Left lung (tissue), 10 donors: ENCODE results near the gene SOX6. TPM values are rescaled to one million over a fixed set of nuclear protein-coding genes. Genes with fewer than 3 reads are reported as not detected.

ENCODE experiments used
- ATAC-seq: fragments of 200-7000 bp; cut with Tn5 transposase; one replicate; pipeline ENCODE4 v1.9.1; 2020; ENCODE audit warnings: moderate library complexity
- DNase-seq, 4 donors: peaks; one replicate each; pipeline ENCODE4 v3.0.0-alpha.2; 2013 to 2020
- H3K27ac ChIP-seq, 2 donors: fragments of 200-600 bp; sonication (generic) in 1 of 2; one replicate each; pipeline versions ENCODE4 v1.5.0 to v1.8.0; 2020 to 2021
- H3K27me3 ChIP-seq, 2 donors: fragments of 200-600 bp; sonication (generic) in 1 of 2; one replicate each; pipeline versions ENCODE4 v1.5.0 to v1.8.0; 2020 to 2021
- H3K36me3 ChIP-seq, 2 donors: fragments of 200-600 bp; sonication (generic) in 1 of 2; one replicate each; pipeline versions ENCODE4 v1.5.0 to v1.8.0; 2020 to 2021
- H3K4me1 ChIP-seq, 2 donors: fragments of 200-600 bp; one replicate each; pipeline ENCODE4 v1.8.0; 2021
- H3K4me3 ChIP-seq, 2 donors: fragments of 200-600 bp; sonication (generic) in 1 of 2; one replicate each; pipeline versions ENCODE4 v1.5.0 to v1.8.0; 2020 to 2021; ENCODE audit warnings: mild to moderate bottlenecking in 1 of 2
- H3K9me3 ChIP-seq, 2 donors: fragments of 200-600 bp; sonication (generic) in 1 of 2; one replicate each; pipeline versions ENCODE4 v1.5.0 to v1.8.0; 2020 to 2021
- CTCF ChIP-seq, 2 donors: fragments of 200-600 bp; sonication (generic) in 1 of 2; IDR thresholded peaks; one replicate each; pipeline versions ENCODE4 v1.5.0 to v1.8.0; 2021; ENCODE audit warnings: antibody characterized with exemption in 2 of 2
- intact Hi-C, 2 donors: fragments of 100-400 bp; cut with DNase I; formaldehyde crosslinking; loops; one replicate each; pipeline versions ENCODE4 v1.11.2 to v1.14.2; 2022
- polyA plus RNA-seq, 6 donors: library from polyadenylated mRNA; unstranded; fragments of 120-200 nt; gene quantifications; one replicate each; pipeline ENCODE4 v1.2.1, GENCODE V29; 2013; ENCODE audit not compliant: insufficient read length in 6 of 6
- total RNA-seq, 2 donors: library from RNA; stranded (reverse); fragmentation: NEBNext Ultra II Directional; extraction: Animal tissue kit (Norgen Biotek cat#: 25700); gene quantifications; one replicate each; pipeline ENCODE4 v1.2.1, GENCODE V29; 2021
- donor health status: DM: no; HTN: yes; CAD: no.
- donor health status: DM: no; HTN: no; CAD: no.

Gene SOX6
- total and polyA plus RNA-seq, 8 donors, result 4.7 to 20.5 (median 15.6) TPM

- Histone ChIP-seq H3K4me1 (peaks cover 13 to 14% of the 10 kb centered on the region in 2 donors), H3K4me3 (no peak overlapping the region), H3K27ac (peak overlapping the region; percentile 34 to 60), H3K9me3 (no peaks in the 10 kb centered on the region), H3K36me3 (no peaks in the 10 kb centered on the region), H3K27me3 (no peaks in the 10 kb centered on the region)
- peak in 3 of 4 donors; percentile 34 to 93 (median 88) for DNase-seq
- intact Hi-C loops, result no loop called here
- no peak for TF ChIP-seq CTCF (IDR thresholded peaks at IDR 0.05)
- peak; percentile 89 for ATAC-seq
These were observed 354.4 kb downstream of the SOX6 start for GRCh38 chr11:16001899-16002426.

GRCh38 chr11:16001044-16001568 is 355.2 kb downstream of the SOX6 start:
- H3K4me3 ChIP-seq, result no peak overlapping the region
- no peaks in the 10 kb centered on the region for H3K36me3 ChIP-seq
- H3K4me1 ChIP-seq, result peaks cover 13 to 14% of the 10 kb centered on the region in 2 donors
- H3K27ac ChIP-seq, result peak overlapping the region in 1 of 2 donors; percentile 60
- no peaks in the 10 kb centered on the region for H3K27me3 ChIP-seq
- no peak for ATAC-seq
- TF ChIP-seq CTCF (IDR thresholded peaks at IDR 0.05), result no peak
- DNase-seq, result no peak
- H3K9me3 ChIP-seq, result no peaks in the 10 kb centered on the region
- intact Hi-C loops, result no loop called here

GRCh38 chr11:16000065-16000464 is 356.3 kb downstream of the SOX6 start:
- Histone ChIP-seq H3K27ac (no peak overlapping the region), H3K27me3 (no peaks in the 10 kb centered on the region), H3K9me3 (no peaks in the 10 kb centered on the region), H3K4me3 (no peak overlapping the region), H3K4me1 (peaks cover 13 to 14% of the 10 kb centered on the region in 2 donors), H3K36me3 (no peaks in the 10 kb centered on the region)
- no peak for ATAC-seq
- intact Hi-C loops, result no loop called here
- DNase-seq, result no peak
- TF ChIP-seq CTCF (IDR thresholded peaks at IDR 0.05), result no peak

DNA sequence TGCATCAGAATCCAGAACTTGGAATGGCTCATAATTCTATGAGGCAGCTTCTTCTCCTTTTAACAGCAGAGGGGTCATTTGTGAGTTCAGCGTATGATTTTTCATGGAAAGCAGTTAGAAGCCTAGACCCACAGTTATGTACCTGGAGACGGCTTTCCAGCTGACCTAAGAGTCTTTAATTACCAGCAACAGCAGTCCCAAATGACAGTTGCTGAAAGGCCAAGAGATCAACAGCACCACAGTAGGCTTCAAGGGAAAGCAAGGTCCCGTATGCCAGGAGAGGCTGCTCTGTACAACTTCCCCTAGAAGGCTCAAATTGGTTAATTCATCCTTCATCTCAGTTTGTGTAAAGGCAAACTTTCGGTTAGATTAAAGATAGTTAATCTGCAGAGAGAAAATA is 363.0 kb downstream of the SOX6 start:
- intact Hi-C loops, result no loop called here
- no peak overlapping the region for H3K27ac ChIP-seq

GRCh38 chr11:15991215-15991614 is 365.1 kb downstream of the SOX6 start:
- H3K9me3 ChIP-seq, result no peaks in the 10 kb centered on the region
- H3K27me3 ChIP-seq, result no peaks in the 10 kb centered on the region
- H3K4me1 ChIP-seq, result peaks cover 0 to 5% of the 10 kb centered on the region in 2 donors
- DNase-seq, result no peak
- TF ChIP-seq CTCF (IDR thresholded peaks at IDR 0.05), result no peak
- intact Hi-C loops, result no loop called here
- no peaks in the 10 kb centered on the region for H3K36me3 ChIP-seq
- H3K4me3 ChIP-seq, result no peak overlapping the region
- no peak overlapping the region for H3K27ac ChIP-seq
- ATAC-seq, result no peak

More for the DNA sequence above, 363.0 kb downstream of the SOX6 start:
- Histone ChIP-seq H3K4me3 (no peak overlapping the region), H3K36me3 (no peaks in the 10 kb centered on the region), H3K27me3 (no peaks in the 10 kb centered on the region), H3K9me3 (no peaks in the 10 kb centered on the region), H3K4me1 (peaks cover 0 to 2% of the 10 kb centered on the region in 2 donors)
- ATAC-seq (no peak), DNase-seq (no peak)
- no peak for TF ChIP-seq CTCF (IDR thresholded peaks at IDR 0.05)
